ENCODE measurements around the gene MB.
A peak's percentile ranks its signal among the peaks of the same experiment; 100 is the strongest.

DNA sequence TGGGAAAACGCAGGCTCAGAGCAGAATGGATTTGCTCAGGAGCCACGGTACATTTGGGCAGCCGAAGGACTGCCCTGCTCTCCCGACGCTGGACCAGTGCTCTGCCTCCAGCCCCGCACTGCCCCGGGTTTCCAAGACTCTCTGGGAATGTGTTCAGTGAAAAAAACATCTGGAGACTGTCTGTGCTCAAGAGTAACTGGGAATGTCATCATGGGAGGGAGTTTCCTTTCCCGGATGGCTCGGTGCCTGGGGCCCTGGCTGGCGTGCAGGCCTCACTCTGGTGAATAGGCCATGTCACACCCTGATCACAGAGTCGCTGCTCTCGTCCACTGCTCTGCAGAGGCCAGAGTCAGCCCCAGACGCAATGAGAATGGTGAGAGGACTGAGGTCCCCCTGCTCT, 21.3 kb upstream of the MB start:
- TF ChIP-seq, protein P1, sequence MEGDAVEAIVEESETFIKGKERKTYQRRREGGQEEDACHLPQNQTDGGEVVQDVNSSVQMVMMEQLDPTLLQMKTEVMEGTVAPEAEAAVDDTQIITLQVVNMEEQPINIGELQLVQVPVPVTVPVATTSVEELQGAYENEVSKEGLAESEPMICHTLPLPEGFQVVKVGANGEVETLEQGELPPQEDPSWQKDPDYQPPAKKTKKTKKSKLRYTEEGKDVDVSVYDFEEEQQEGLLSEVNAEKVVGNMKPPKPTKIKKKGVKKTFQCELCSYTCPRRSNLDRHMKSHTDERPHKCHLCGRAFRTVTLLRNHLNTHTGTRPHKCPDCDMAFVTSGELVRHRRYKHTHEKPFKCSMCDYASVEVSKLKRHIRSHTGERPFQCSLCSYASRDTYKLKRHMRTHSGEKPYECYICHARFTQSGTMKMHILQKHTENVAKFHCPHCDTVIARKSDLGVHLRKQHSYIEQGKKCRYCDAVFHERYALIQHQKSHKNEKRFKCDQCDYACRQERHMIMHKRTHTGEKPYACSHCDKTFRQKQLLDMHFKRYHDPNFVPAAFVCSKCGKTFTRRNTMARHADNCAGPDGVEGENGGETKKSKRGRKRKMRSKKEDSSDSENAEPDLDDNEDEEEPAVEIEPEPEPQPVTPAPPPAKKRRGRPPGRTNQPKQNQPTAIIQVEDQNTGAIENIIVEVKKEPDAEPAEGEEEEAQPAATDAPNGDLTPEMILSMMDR (IDR thresholded peaks at IDR 0.05): no peak
- TF ChIP-seq POLR2A (IDR thresholded peaks at IDR 0.05): no peak
- TF ChIP-seq POLR2AphosphoS5 (IDR thresholded peaks at IDR 0.05): peak; percentile 56

Data from prostate gland (tissue), 2 donors.